Measurements from ENCODE around the gene PHF2.

PHF2 gene

GRCh38 chr9:93568169-93568568 is 8.2 kb upstream of the PHF2 start:
- DNase-seq (ENCODE audit: low spot score) = no peak

DNA sequence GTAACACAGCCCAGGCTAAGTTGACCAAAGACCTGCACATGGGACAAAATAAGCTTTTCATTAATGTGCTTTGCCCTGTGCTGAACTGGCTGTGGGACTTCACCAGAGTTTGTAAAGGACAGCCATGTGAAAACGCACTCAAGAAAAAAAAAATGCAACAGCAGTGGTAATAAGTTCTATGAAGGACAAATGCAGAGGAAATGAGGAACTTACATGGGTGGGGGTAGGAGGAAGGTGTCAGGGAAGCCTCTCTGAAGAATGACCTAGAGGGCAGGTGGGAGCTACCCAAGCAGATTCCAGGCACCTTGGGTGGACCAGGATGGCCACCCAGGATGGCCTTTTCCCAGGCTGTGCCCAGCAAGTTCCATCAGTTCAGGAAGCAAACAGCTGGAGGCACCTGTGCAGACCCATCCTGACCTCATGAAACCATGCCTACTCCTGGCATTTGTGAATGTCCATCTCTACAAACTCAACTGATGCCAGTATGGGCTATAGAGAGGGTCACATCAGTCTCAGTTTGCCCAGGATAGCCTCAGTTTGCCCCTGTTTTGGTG is 6.7 kb upstream of the PHF2 start:
- DNase-seq (ENCODE audit: low spot score) = no peak

DNA sequence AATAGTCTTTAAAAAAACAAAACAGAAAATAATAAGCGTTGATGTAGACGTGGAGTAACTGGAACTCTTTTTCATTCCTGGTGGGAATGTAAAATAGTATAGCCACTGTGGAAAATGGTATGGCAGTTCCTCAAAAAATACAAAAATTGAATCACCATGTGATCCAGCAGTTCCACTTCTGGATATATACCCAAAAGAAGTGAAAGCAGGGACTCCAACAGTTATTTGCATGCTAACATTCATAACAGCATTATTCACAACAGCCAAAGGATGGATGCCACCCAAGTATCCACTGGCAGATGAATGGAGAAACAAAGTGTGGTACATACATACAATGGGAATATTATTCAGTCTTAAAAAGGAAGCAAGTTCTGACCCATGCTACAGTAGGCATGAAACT is 4.2 kb upstream of the PHF2 start:
- DNase-seq (ENCODE audit: low spot score) = no peak

DNA sequence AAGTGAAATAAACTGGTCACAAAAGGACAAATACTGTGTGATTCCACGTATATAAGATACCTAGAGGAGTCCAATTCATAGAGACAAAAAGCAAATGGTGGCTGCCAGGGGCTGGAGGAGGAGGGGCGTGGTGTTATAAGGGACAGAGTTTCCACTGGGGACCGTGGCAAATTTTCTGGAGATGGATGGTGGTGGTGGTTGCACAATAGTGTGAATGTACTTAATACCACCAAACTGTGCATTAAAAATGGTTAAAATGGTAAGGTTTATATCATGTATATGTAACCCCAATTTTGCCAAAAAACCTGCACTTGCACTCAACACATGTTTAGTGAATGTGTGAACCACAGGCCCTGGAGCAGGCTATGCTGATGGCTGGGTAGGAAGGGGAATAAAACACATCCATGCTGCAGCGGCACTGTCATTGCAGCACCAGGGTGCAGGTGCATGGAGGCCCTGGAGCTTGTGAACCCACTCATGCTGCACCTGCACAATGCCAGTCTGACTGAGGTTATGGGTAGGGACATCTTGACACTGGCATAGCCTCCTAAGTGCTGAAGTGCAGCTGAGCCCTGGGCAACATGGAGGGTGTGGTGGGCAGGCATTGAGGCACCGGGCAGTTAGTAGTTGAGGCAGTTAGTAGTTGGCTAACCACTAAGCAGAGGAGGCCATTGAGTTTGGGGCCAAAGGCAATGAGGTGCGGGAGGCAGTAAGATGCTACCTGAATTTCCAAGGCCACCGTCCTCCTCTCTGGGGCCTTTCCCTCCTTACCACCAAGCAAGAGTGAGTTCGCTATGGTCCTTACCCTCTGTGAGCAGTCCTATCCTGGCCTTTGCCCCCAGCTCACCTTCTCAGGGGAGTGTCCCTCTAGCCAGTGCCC is 3.5 kb upstream of the PHF2 start:
- DNase-seq (ENCODE audit: low spot score) = no peak

GRCh38 chr9:93573516-93573828 is 2.9 kb upstream of the PHF2 start:
- DNase-seq (ENCODE audit: low spot score) = no peak

DNA sequence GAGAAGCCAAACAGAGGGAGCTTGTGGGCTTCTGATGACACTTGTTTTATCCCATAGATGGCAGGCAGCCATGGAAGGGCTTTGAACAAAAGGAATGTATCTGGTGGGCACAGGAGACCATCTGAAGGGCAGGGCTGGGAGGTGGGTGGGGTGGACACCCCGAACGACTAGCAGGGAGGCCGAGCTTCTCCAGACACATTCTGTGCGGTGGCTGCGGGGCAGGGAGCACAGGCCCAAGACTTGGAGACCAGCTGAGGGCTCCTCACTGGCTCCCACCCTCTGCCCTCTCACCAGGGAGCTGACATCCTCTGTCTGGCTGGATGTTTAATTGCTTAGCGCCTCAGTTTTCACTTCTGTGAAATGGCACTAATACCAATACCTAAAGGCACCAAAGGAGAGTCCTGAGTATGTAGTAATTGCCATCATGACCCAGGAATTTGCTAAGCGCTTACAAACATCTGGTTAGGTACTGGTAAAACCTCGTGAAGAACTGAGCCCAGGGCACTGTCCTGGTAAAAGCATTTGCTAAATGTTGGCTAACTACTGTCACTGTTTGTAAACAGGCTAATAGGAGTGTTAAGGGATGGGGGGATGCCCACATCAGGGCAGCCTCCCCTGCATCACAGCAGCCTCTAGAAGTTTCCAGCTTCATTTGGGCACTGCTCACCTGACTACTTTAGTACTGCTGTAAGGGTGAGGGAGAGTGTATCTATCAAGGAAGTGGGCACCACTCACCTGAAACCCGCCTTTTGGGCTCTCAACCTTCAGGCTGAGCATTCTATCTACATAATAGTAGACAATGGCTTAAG is 2.1 kb upstream of the PHF2 start:
- DNase-seq (ENCODE audit: low spot score) = no peak

- DNase-seq (ENCODE audit: low spot score) = no peak
Measured at GRCh38 chr9:93574900-93575795, 1.2 kb upstream of the PHF2 start.

DNA sequence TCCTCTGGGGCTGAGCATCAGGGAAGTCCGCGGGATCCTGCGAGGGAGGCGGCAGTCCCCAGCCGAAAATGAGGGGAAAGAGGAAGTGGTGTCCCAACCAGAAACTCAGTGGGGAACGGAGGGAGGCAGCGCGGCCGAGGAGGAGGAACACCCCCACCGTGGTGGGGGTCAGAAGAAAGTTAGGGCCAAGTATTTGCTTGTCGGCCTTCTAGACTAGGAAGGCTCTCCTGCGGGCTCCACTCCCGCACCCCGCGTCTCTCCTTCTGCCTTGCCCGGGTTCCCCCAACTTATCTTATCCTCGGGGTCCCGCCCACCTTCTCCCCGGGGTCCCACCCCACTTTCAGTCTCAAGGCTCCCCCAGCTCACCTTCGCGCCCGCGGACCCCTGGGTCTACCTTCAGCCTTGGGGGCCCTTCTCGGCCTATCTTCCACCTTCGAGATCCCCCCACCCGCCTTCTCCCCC is 557 bp upstream of the PHF2 start:
- peak; percentile 45 for DNase-seq (ENCODE audit: low spot score)

- DNase-seq (ENCODE audit: low spot score) = peak; percentile 20
Measured at GRCh38 chr9:93577078-93577974, 942 bp downstream of the PHF2 start.

DNA sequence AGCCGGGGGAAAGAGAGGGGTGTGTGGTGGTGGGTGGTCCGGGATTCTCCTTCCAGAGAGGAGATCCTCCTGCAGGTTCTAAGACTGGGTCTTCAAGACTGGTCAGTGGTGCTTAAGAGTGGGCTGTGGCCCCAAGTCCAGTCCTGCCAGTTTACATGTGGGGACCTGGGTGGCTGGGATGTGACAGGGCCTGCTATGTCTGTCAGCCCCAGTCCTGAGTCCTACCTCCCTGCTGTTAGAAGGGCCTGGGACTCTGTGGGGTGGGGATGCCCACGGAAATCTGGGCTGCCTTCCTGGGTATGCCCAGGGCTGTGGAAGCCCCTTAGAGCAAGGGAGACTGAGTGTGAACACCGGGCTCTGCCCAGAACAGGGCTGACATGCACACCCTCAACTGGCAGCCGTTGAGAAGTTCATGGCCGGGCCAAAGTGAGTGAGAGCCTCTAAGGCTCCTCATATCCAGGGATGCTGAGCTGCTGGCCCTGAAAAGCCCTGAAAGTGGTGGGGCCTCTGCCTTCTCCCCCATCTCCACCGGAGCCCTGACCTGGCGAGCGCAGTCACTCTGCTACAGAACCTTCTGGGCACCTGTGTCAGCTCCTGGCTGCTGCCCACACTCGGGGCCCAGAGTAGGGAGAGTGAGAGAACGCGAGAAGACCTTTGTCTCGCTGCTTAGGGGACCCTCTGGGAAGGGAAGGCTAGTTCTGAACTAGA is 1.7 kb downstream of the PHF2 start:
- peak; percentile 5 for DNase-seq (ENCODE audit: low spot score)

- DNase-seq (ENCODE audit: low spot score) = no peak
Measured at GRCh38 chr9:93578844-93579243, 2.5 kb downstream of the PHF2 start.

GRCh38 chr9:93579711-93580516 is 3.5 kb downstream of the PHF2 start:
- DNase-seq (ENCODE audit: low spot score) = no peak

DNA sequence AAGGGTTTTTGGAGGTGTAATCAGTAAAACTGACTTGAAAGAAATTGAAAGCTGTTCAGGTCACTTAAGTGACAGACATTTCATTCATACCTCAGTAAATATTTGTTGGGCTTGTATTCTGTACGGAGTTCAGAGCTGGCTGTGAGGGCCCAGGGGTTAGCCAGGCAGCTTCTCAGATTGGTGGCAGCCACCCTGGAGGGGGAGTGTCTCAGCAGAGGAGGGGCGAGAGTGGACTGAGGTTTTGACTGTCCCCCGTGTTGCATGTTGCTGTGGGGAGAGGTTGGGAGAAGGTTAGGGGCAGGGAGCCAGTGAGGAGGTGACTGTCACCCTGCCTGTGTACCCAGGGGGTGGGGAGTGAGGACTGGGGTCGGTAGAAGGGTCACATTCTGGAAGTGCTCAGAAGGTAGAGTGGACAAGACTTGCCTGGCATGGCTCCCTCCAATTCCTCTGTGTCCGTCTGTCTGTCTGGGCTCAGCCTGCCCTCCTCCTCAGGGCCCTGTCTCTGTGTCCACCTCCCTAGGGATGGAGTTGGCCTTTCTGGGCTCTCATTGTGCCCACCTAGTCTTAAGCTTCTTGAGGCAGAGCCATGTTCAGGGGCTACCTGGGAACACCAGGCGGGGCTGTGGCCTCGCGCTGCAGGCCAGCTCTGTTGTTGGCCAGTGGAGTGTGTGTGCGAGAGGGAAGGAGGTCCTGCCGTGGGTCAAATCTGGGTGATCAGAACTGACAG is 4.4 kb downstream of the PHF2 start:
- no peak for DNase-seq (ENCODE audit: low spot score)

DNA sequence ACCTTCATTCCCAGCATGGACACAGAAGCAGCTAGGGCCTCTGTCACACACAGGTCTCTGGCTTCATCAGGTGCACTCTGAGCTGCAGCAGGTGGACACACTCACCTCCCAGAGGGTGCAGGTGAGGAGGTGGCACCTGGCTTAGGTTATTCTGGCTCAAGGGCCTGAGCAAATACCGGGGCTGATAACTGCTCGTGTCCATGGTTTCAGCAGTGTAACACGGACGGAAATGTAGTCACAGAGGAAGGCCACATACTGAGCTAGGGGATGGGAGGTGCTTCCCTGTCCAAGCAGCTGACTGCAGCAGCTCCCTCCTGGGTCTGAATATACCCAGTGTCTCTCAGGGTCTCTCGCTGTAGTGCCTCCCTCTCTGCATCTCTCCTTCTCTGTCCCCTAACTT is 5.7 kb downstream of the PHF2 start:
- peak; percentile 28 for DNase-seq (ENCODE audit: low spot score)

DNA sequence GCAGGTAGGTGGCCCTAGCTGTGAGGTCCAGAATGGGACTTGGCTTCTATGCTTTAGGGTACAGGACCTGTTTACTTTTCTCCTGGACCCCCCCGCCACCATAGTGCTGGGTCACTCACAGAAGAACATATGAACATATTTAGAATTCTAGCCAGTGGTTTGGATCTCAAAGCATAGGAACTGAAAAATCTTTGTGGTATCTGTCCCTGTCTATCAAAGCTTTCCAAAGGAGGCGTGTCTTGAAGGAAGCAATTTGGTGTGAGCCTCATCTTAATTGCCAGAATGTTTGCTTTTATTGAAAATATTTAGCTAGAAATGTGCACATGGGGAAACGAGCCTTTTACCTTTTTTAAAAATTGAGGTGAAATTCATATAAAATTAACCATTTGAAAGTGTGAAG is 6.2 kb downstream of the PHF2 start:
- no peak for DNase-seq (ENCODE audit: low spot score)

DNA sequence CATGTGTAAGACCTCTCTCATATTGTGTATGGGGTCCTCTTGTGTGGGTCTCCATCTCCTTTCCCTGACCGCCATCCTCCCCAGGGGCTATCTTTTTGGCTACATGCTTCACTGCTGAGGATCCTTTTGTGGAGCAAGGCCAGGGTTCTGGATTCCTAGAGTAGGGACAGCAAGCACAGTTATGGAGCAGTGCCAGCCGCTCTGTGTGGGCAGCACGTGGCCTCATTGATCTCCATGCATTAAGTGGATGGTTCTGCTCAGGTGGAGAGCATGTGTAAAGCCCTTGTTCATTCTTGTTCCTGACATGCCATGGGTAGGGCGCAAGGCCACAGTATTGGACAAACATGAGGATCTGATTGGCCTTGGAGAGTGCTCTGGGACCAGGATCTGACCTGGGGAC is 8.9 kb downstream of the PHF2 start:
- DNase-seq (ENCODE audit: low spot score) = no peak

DNA sequence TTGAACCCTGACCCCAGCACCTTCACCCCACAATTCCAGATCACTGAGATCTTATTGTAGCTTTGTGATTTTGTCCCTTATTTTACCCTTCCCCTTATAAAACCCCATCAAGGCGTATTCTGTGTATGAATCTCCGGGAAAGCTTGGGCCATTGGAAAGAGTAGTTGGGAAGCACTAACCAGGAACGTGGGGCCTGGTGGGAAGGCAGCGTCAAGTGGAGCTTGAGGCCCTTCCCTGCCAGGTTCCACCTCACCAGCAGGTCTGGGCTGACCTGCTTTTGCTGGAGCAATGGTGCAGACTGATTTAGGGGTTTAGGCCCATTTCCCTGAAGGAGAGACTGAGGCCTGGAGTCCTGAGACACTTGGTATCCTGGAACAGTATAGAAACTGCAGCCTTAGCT is 9.3 kb downstream of the PHF2 start:
- DNase-seq (ENCODE audit: low spot score) = no peak

GRCh38 chr9:93586290-93587057 is 10.1 kb downstream of the PHF2 start:
- peak; percentile 89 for DNase-seq (ENCODE audit: low spot score)
